Epidermal melanocyte (primary cell): ENCODE results near the gene CPEB3.
A peak's percentile ranks its signal among the peaks of the same experiment; 100 is the strongest.
"Not testable (repeated sequence)": the region's sequence is repeated elsewhere in the genome, so short reads cannot be mapped to it uniquely, and the experiment has no call there.

Experiments used
- DNase-seq: peaks from one replicate; pipeline ENCODE4 v3.0.0; 2011; ENCODE audit warnings: low spot score; ENCODE audit not compliant: insufficient read length

CPEB3 gene

GRCh38 chr10:92267343-92267742 is 23.5 kb downstream of the CPEB3 start:
- no peak for DNase-seq

GRCh38 chr10:92265687-92266258 is 25.1 kb downstream of the CPEB3 start:
- DNase-seq = no peak

- no peak for DNase-seq
Observed at GRCh38 chr10:92264249-92264648, 26.6 kb downstream of the CPEB3 start.

- no peak for DNase-seq
Observed at GRCh38 chr10:92263396-92263795, 27.5 kb downstream of the CPEB3 start.

- no peak for DNase-seq
Observed at GRCh38 chr10:92248566-92248965, 42.3 kb downstream of the CPEB3 start.

GRCh38 chr10:92244796-92245195 is 46.1 kb downstream of the CPEB3 start:
- DNase-seq = no peak

GRCh38 chr10:92242910-92243671 is 47.8 kb downstream of the CPEB3 start:
- peak; percentile 31 for DNase-seq

- no peak for DNase-seq
Observed at GRCh38 chr10:92242380-92242779, 48.5 kb downstream of the CPEB3 start.

GRCh38 chr10:92241501-92241900 is 49.4 kb downstream of the CPEB3 start:
- no peak for DNase-seq

GRCh38 chr10:92241158-92241500 is 49.7 kb downstream of the CPEB3 start:
- no peak for DNase-seq

GRCh38 chr10:92240289-92241157 is 50.4 kb downstream of the CPEB3 start:
- DNase-seq = peak; percentile 90

GRCh38 chr10:92239600-92240288 is 51.1 kb downstream of the CPEB3 start:
- no peak for DNase-seq

GRCh38 chr10:92239151-92239599 is 51.7 kb downstream of the CPEB3 start:
- no peak for DNase-seq

- no peak for DNase-seq
Observed at GRCh38 chr10:92238586-92239098, 52.2 kb downstream of the CPEB3 start.

GRCh38 chr10:92238054-92238585 is 52.8 kb downstream of the CPEB3 start:
- no peak for DNase-seq

- no peak for DNase-seq
Observed at GRCh38 chr10:92231196-92231595, 59.7 kb downstream of the CPEB3 start.

GRCh38 chr10:92222603-92223262 is 68.1 kb downstream of the CPEB3 start:
- peak; percentile 50 for DNase-seq

GRCh38 chr10:92219559-92219958 is 71.3 kb downstream of the CPEB3 start:
- no peak for DNase-seq

- DNase-seq = no peak
Observed at GRCh38 chr10:92218569-92218968, 72.3 kb downstream of the CPEB3 start.

GRCh38 chr10:92216608-92217007 is 74.3 kb downstream of the CPEB3 start:
- DNase-seq = not testable (repeated sequence)

GRCh38 chr10:92215222-92215621 is 75.7 kb downstream of the CPEB3 start:
- DNase-seq = not testable (repeated sequence)
